NK-92 treated with Interleukin-12 subunit alpha and Interleukin-12 subunit beta, amount 100 ng/mL, for 24 hours (cell line): ENCODE results near the gene LTN1.
"Not testable (repeated sequence)": the region's sequence is repeated elsewhere in the genome, so short reads cannot be mapped to it uniquely, and the experiment has no call there.

Experiments
- DNase-seq: peaks from one replicate; lab custom pipeline; 2025; lab: John Stamatoyannopoulos, UW

The LTN1 gene

GRCh38 chr21:28979092-28979491 lies 13.6 kb downstream of the LTN1 start:
- DNase-seq: no peak

- DNase-seq: no peak
Observed at GRCh38 chr21:28975397-28975796, 17.3 kb downstream of the LTN1 start.

GRCh38 chr21:28974531-28975227 lies 18.0 kb downstream of the LTN1 start:
- DNase-seq: no peak

- DNase-seq: no peak
Observed at GRCh38 chr21:28972398-28972797, 20.3 kb downstream of the LTN1 start.

- no peak for DNase-seq
Observed at GRCh38 chr21:28971171-28971570, 21.5 kb downstream of the LTN1 start.

GRCh38 chr21:28963831-28964230 lies 28.8 kb downstream of the LTN1 start:
- no peak for DNase-seq

- DNase-seq: no peak
Observed at GRCh38 chr21:28962465-28962864, 30.2 kb downstream of the LTN1 start.

DNA sequence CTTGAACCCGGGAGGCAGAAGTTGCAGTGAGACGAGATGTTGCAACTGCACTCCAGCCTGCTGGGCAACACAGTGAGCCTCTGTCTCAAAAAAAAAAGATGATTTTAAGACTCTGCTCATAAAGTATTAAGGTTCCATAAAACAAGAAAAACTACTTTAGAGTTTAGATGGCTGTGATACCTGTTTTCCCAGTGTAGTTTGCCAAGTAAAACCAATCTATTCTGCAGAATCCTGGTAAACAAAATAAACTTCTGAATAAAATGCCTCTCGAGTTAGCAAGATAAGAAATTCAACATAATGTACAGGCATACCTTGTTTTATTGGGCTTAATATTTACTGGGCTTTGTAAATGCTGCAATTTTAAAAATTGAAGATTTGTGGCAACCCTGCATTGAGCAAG lies 30.8 kb downstream of the LTN1 start:
- DNase-seq: no peak

- no peak for DNase-seq
Observed at GRCh38 chr21:28960245-28960644, 32.4 kb downstream of the LTN1 start.

GRCh38 chr21:28959367-28960099 lies 33.1 kb downstream of the LTN1 start:
- no peak for DNase-seq

- no peak for DNase-seq
Observed at GRCh38 chr21:28953247-28953646, 39.4 kb downstream of the LTN1 start.

- DNase-seq: no peak
Observed at GRCh38 chr21:28952686-28953085, 40.0 kb downstream of the LTN1 start.

DNA sequence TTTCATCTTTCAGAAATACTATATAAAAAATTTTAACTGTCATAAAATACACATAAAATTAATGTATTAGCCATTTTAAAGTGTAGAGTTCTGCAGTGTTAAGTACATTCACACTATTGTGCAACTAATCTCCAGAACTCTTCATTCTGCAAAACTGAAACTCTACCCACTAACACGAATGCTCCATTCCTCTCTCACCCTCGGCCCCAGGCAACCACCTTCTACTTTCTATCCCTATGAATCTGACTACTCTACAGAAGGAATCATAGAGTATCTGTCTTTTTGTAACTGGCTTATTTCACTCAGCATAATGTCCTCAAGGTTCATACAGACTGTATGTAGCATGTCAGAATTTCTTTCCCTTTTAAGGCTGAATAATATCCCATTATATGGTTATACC lies 43.4 kb downstream of the LTN1 start:
- no peak for DNase-seq

GRCh38 chr21:28944296-28944695 lies 48.4 kb downstream of the LTN1 start:
- DNase-seq: no peak

- no peak for DNase-seq
Observed at GRCh38 chr21:28943631-28944030, 49.0 kb downstream of the LTN1 start.

- no peak for DNase-seq
Observed at GRCh38 chr21:28938726-28939125, 54.0 kb downstream of the LTN1 start.

GRCh38 chr21:28937737-28938136 lies 54.9 kb downstream of the LTN1 start:
- no peak for DNase-seq

- DNase-seq: no peak
Observed at GRCh38 chr21:28936721-28937120, 56.0 kb downstream of the LTN1 start.

DNA sequence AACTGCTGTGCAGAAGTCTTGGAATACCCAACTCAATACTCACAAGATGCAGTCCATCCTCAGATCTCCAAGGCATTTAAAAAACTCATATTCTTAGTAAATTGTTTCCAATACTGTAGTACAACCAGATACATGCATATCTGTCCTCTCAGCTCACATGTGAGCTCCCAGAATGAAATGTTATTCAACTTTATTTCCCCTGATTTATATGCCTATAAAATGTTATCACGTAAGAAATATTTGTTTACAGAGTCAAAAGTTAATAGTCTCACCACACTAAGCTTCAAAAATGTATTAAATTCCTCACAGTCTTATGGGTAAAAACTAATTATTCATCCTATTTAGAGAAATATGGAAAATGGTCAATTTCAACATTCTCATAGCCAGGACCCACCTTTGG lies 56.6 kb downstream of the LTN1 start:
- no peak for DNase-seq

DNA sequence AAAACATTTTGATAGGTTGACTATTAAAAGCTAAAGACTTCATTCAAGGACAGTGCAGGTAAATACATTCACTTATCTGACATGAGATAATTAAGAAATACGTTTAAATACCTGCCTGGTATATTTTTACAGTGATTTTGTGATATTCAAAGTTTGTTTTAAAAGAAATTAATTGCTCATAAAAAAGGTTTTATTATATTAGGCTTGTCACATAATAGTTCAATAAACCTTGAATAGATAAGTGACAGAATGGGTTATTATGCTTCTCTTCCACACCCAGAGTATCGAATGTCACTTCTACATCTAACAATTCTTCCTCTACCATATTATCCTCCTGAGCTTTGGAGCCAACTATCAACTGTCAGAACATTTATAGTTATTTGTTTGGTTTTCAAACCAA lies 60.0 kb downstream of the LTN1 start:
- DNase-seq: no peak

- DNase-seq: not testable (repeated sequence)
Observed at GRCh38 chr21:28931708-28932372, 60.8 kb downstream of the LTN1 start.

DNA sequence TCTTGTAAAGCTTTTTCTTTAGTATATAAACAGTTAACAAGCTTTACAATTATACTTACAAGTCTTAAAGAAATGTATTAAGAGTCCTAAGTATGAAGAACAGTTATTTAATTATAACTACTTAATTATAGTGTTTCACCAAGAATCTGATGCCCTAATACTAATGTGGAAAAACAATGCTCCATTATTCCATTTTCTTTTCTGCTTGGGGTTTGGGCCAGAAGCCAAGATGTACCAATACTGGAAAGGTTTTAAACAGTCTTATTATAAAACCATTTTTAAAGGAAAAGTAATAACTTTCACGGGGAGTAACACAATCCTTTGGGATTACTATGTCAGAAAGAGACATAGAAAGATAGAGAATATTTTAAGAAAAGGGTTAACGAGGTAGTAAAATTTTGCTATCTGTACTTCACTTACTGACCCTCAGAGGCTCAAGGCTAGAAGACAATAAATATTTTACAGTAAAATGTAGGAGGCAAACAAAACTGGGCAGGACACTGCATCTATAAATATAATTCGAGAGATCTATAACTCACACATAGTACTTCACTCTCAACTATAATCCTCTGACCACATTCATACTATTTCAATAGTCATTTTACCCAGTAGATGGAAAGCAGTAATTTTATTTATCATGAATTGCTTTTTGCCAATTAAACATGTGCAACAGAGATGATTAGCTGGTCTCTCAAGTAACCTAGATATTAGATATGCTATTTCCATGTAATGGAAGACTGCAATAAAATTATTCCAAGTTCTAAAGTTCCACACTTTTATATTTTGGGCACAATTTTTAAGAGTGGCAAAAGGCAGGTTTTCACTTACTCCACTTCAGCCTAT lies 63.9 kb downstream of the LTN1 start:
- DNase-seq: no peak
